ENCODE data around the gene RPL3.
"Not testable (repeated sequence)": the region's sequence is repeated elsewhere in the genome, so short reads cannot be mapped to it uniquely, and the experiment has no call there.

RPL3 gene

GRCh38 chr22:39352306-39352891 lies 33.0 kb upstream of the RPL3 start:
- no peak for DNase-seq

GRCh38 chr22:39351689-39352214 lies 32.3 kb upstream of the RPL3 start:
- DNase-seq: no peak

GRCh38 chr22:39350757-39351688 lies 31.6 kb upstream of the RPL3 start:
- peak in 1 of 58 donors; percentile 46 for DNase-seq

GRCh38 chr22:39349967-39350726 lies 30.7 kb upstream of the RPL3 start, which contains the start of gene SYNGR1:
Gene SYNGR1 (plus strand): TSS chr22:39349991. CDS start chr22:39350011, 20 bp downstream.
- DNase-seq: peak in 2 of 58 donors; percentile 46 to 63

GRCh38 chr22:39349506-39349966 lies 30.1 kb upstream of the RPL3 start:
- DNase-seq: peak in 28 of 58 donors; percentile 32 to 75 (median 54)

GRCh38 chr22:39348909-39349505 lies 29.6 kb upstream of the RPL3 start:
- DNase-seq: peak in 33 of 58 donors; percentile 25 to 75 (median 51)

GRCh38 chr22:39345231-39345630 lies 25.8 kb upstream of the RPL3 start:
- no peak for DNase-seq

- no peak for DNase-seq
Measured at GRCh38 chr22:39344046-39344390, 24.6 kb upstream of the RPL3 start.

- DNase-seq: peak in 46 of 58 donors; percentile 18 to 88 (median 38)
Measured at GRCh38 chr22:39343259-39344045, 24.0 kb upstream of the RPL3 start.

GRCh38 chr22:39341179-39341578 lies 21.8 kb upstream of the RPL3 start:
- DNase-seq: no peak

GRCh38 chr22:39339775-39340174 lies 20.4 kb upstream of the RPL3 start:
- not testable (repeated sequence) for DNase-seq

GRCh38 chr22:39336411-39336810 lies 17.0 kb upstream of the RPL3 start:
- no peak for DNase-seq

GRCh38 chr22:39332441-39333064 lies 13.1 kb upstream of the RPL3 start:
- DNase-seq: peak in 1 of 58 donors; percentile 45

- DNase-seq: not testable (repeated sequence)
Measured at GRCh38 chr22:39330553-39330952, 11.1 kb upstream of the RPL3 start.

GRCh38 chr22:39327995-39328754 lies 8.8 kb upstream of the RPL3 start:
- no peak for DNase-seq

- no peak for DNase-seq
Measured at GRCh38 chr22:39325392-39325932, 6.0 kb upstream of the RPL3 start.

GRCh38 chr22:39320616-39321029 lies 1.2 kb upstream of the RPL3 start:
- not testable (repeated sequence) for DNase-seq

- DNase-seq: peak in 8 of 58 donors; percentile 41 to 79 (median 60)
Measured at GRCh38 chr22:39318507-39319283, 728 bp downstream of the RPL3 start.
